ENCODE measurements around the gene HSPBAP1.

HSPBAP1 gene

GRCh38 chr3:122697952-122698620 is 95.5 kb downstream of the HSPBAP1 start:
- no peaks in the 10 kb centered on the region for H3K27me3 ChIP-seq (ENCODE audit: low read length)
- peak overlapping the region; percentile 17 for H3K4me2 ChIP-seq (ENCODE audit: low read depth, low read length, poor library complexity, severe bottlenecking)
- H3K9me3 ChIP-seq (ENCODE audit: insufficient read depth, low read length), result no peaks in the 10 kb centered on the region
- 0 out of 2 replicates have a peak overlapping the region, but pooled peaks have one; percentile 9 for H3K27ac ChIP-seq (ENCODE audit: low read depth, low read length)
- H3F3A ChIP-seq (ENCODE audit: insufficient read depth), result no peaks in the 10 kb centered on the region
- no peak overlapping the region for H2AFZ ChIP-seq (ENCODE audit: low read depth, low read length, severe bottlenecking)
- no peaks in the 10 kb centered on the region for H3K79me2 ChIP-seq (ENCODE audit: insufficient read depth, low read length)
- no peak overlapping the region for H3K4me3 ChIP-seq (ENCODE audit: insufficient read depth, low read length, poor library complexity, severe bottlenecking)
- H3K9me2 ChIP-seq (replicated peaks; ENCODE audit: insufficient read depth, low read length), result no peaks in the 10 kb centered on the region
- H3K36me3 ChIP-seq (ENCODE audit: low read length), result no peaks in the 10 kb centered on the region
- TF ChIP-seq EZH2phosphoT487 (conservative IDR thresholded peaks at IDR 0.05; ENCODE audit: low read length), result no peak
- no peak for TF ChIP-seq CTCF (IDR thresholded peaks at IDR 0.05; ENCODE audit: insufficient read depth, low read length, poor library complexity, severe bottlenecking)
- H3K9ac ChIP-seq (ENCODE audit: low read length), result no peak overlapping the region
- no peaks in the 10 kb centered on the region for H4K20me1 ChIP-seq (ENCODE audit: low read depth, low read length)

- H3K4me3 ChIP-seq (ENCODE audit: insufficient read depth, low read length, poor library complexity, severe bottlenecking), result no peak overlapping the region
- H3K4me2 ChIP-seq (ENCODE audit: low read depth, low read length, poor library complexity, severe bottlenecking), result peak overlapping the region; percentile 29
- no peaks in the 10 kb centered on the region for H3K36me3 ChIP-seq (ENCODE audit: low read length)
- no peaks in the 10 kb centered on the region for H3K27me3 ChIP-seq (ENCODE audit: low read length)
- H3K9me2 ChIP-seq (replicated peaks; ENCODE audit: insufficient read depth, low read length), result no peaks in the 10 kb centered on the region
- H3K9me3 ChIP-seq (ENCODE audit: insufficient read depth, low read length), result no peaks in the 10 kb centered on the region
- no peak overlapping the region for H3K27ac ChIP-seq (ENCODE audit: low read depth, low read length)
- no peak overlapping the region for H2AFZ ChIP-seq (ENCODE audit: low read depth, low read length, severe bottlenecking)
- no peaks in the 10 kb centered on the region for H4K20me1 ChIP-seq (ENCODE audit: low read depth, low read length)
- no peaks in the 10 kb centered on the region for H3F3A ChIP-seq (ENCODE audit: insufficient read depth)
- no peaks in the 10 kb centered on the region for H3K79me2 ChIP-seq (ENCODE audit: insufficient read depth, low read length)
- TF ChIP-seq CTCF (IDR thresholded peaks at IDR 0.05; ENCODE audit: insufficient read depth, low read length, poor library complexity, severe bottlenecking), result no peak
- no peak for TF ChIP-seq EZH2phosphoT487 (conservative IDR thresholded peaks at IDR 0.05; ENCODE audit: low read length)
- H3K9ac ChIP-seq (ENCODE audit: low read length), result no peak overlapping the region
Measured at GRCh38 chr3:122695927-122696561, 97.6 kb downstream of the HSPBAP1 start.

GRCh38 chr3:122694966-122695365 is 98.7 kb downstream of the HSPBAP1 start:
- no peaks in the 10 kb centered on the region for H3K9me3 ChIP-seq (ENCODE audit: insufficient read depth, low read length)
- H3K9ac ChIP-seq (ENCODE audit: low read length), result no peak overlapping the region
- H3K9me2 ChIP-seq (replicated peaks; ENCODE audit: insufficient read depth, low read length), result no peaks in the 10 kb centered on the region
- no peaks in the 10 kb centered on the region for H3K27me3 ChIP-seq (ENCODE audit: low read length)
- no peaks in the 10 kb centered on the region for H3K36me3 ChIP-seq (ENCODE audit: low read length)
- H3K4me2 ChIP-seq (ENCODE audit: low read depth, low read length, poor library complexity, severe bottlenecking), result peak overlapping the region; percentile 29
- no peak overlapping the region for H3K4me3 ChIP-seq (ENCODE audit: insufficient read depth, low read length, poor library complexity, severe bottlenecking)
- H3K27ac ChIP-seq (ENCODE audit: low read depth, low read length), result no peak overlapping the region
- H2AFZ ChIP-seq (ENCODE audit: low read depth, low read length, severe bottlenecking), result no peak overlapping the region
- TF ChIP-seq CTCF (IDR thresholded peaks at IDR 0.05; ENCODE audit: insufficient read depth, low read length, poor library complexity, severe bottlenecking), result no peak
- no peak for TF ChIP-seq EZH2phosphoT487 (conservative IDR thresholded peaks at IDR 0.05; ENCODE audit: low read length)
- no peaks in the 10 kb centered on the region for H3F3A ChIP-seq (ENCODE audit: insufficient read depth)
- no peaks in the 10 kb centered on the region for H4K20me1 ChIP-seq (ENCODE audit: low read depth, low read length)
- no peaks in the 10 kb centered on the region for H3K79me2 ChIP-seq (ENCODE audit: insufficient read depth, low read length)
